ENCODE measurements around the gene GPHN. TPM values are rescaled to one million over a fixed set of nuclear protein-coding genes. Genes with fewer than 3 reads are reported as not detected.
A peak's percentile ranks its signal among the peaks of the same experiment; 100 is the strongest.

GPHN gene
- total and polyA plus RNA-seq, 11 donors: 15.2 to 37.1 (median 30.1) TPM

DNA sequence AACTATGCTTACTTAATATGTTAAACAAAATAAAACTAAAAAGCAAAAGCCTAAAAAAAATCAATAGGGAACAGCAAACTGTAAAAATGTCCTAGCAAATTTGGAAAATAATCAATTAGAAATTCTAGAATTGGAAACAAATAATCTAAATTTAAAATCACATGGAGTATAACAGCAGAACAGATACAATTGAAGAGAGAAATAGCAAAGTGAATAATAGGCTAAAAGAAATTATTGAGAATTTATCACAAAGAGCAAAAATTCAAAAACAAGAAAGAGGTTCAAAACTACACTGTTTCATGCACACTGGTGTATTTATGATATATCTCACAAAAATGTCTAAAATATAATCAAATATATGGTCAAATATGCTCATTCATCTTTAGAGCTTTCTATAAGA, 231.9 kb downstream of the GPHN start:
- ATAC-seq (no peak), DNase-seq (no peak)
- Histone ChIP-seq H3K36me3 (no peaks in the 10 kb centered on the region), H3K4me1 (peaks cover 0 to 2% (median 0%) of the 10 kb centered on the region in 12 donors), H3K4me3 (no peak overlapping the region), H3K27ac (no peak overlapping the region), H3K9me3 (peaks cover 0 to 19% (median 2%) of the 10 kb centered on the region in 12 donors), H3K27me3 (no peaks in the 10 kb centered on the region)
- intact Hi-C loops (cut with DNase I): loop anchor here in 4 of 10 donors (10.0 kb wide), 3 partner anchors 115 to 245 kb away; partner anchors contain the start of gene GPHN (in 2 of the 4)
- no peak for TF ChIP-seq POLR2A (IDR thresholded peaks at IDR 0.05)
- TF ChIP-seq, protein P1, sequence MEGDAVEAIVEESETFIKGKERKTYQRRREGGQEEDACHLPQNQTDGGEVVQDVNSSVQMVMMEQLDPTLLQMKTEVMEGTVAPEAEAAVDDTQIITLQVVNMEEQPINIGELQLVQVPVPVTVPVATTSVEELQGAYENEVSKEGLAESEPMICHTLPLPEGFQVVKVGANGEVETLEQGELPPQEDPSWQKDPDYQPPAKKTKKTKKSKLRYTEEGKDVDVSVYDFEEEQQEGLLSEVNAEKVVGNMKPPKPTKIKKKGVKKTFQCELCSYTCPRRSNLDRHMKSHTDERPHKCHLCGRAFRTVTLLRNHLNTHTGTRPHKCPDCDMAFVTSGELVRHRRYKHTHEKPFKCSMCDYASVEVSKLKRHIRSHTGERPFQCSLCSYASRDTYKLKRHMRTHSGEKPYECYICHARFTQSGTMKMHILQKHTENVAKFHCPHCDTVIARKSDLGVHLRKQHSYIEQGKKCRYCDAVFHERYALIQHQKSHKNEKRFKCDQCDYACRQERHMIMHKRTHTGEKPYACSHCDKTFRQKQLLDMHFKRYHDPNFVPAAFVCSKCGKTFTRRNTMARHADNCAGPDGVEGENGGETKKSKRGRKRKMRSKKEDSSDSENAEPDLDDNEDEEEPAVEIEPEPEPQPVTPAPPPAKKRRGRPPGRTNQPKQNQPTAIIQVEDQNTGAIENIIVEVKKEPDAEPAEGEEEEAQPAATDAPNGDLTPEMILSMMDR (IDR thresholded peaks at IDR 0.05): no peak

DNA sequence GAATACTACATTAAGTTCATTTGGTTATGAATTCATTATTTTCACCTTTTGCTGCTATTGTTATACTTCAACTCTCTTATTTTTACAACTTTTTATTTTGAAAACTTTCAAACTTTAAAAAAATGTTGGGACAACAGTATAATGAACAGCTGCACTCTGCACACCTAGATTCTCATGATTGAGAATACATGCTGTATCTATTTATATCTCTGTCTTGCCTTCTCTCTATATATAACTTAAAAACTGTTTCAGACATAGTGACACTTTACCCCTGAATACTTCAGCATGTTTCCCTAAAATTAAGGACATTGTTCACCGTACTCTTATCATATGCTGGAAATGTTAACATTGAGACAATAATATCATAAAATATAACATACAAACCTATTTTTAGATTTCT, 237.1 kb downstream of the GPHN start:
- intact Hi-C loops (cut with DNase I): loop anchor here in 4 of 10 donors (5.0 to 10.0 kb wide), 6 partner anchors 120 to 343 kb away; partner anchors contain the start of gene GPHN (in 2 of the 4)
- DNase-seq (no peak), ATAC-seq (peak in 2 of 4 donors; percentile 47 to 57)
- 46 to 55% (median 52%) methylated on average over 1 of the region's 1 CpG for WGBS, 4 donors
- Histone ChIP-seq H3K27ac (no peak overlapping the region), H3K27me3 (no peaks in the 10 kb centered on the region), H3K4me1 (peaks cover 0 to 23% (median 3%) of the 10 kb centered on the region in 12 donors), H3K36me3 (no peaks in the 10 kb centered on the region), H3K9me3 (peaks cover 0 to 4% (median 0%) of the 10 kb centered on the region in 12 donors), H3K4me3 (no peak overlapping the region)
- no peak for TF ChIP-seq POLR2A (IDR thresholded peaks at IDR 0.05)
- TF ChIP-seq, protein P1 (IDR thresholded peaks at IDR 0.05): no peak

DNA sequence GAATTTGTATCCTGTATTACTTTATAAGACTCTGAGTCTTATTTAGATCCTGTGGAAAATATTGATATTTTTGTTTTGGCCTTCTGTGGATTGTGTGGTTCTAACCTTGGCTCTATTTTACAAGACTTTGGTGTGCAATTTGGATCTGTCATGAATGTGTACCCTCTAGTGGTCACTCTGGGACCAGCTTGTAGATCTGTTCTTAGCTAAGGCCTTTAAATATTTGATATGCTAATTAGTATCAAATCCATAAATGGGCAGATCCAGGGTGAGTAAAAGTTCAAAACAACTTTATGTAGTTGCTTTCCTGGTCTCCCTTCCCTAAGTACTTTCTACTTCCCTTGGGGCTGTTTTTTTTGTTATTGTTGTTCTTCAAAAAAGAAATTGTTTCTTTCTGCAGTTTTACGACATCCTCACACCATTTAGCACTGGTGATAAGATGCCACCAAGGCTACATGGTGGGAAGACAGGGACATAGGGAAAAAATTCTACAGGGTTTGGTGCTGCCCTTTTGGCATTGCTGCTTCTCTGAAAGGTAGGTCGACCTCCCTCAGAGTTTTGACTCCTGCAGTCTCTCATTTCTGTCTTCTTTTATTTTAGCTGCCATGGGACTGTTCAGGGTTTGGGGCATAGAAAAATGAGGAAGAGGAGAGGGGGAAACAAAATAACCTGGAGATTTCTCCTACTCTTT, 238.5 kb downstream of the GPHN start:
- H3K27ac ChIP-seq: no peak overlapping the region
- intact Hi-C loops (cut with DNase I): loop anchor here in 4 of 10 donors (5.0 to 10.0 kb wide), 6 partner anchors 122 to 344 kb away; partner anchors contain the start of gene GPHN (in 2 of the 4)
- H3K4me3 ChIP-seq: no peak overlapping the region
- H3K9me3 ChIP-seq: no peaks in the 10 kb centered on the region
- ATAC-seq (peak in 3 of 4 donors; percentile 41 to 74 (median 48)), DNase-seq (no peak)
- no peaks in the 10 kb centered on the region for H3K27me3 ChIP-seq
- TF ChIP-seq POLR2A (IDR thresholded peaks at IDR 0.05): no peak
- TF ChIP-seq, protein P1 (IDR thresholded peaks at IDR 0.05): peak; percentile 40 to 66 (median 52)
- no peaks in the 10 kb centered on the region for H3K36me3 ChIP-seq
- WGBS, 4 donors: 62 to 79% (median 73%) methylated on average over 2 of the region's 2 CpGs
- peaks cover 0 to 23% (median 3%) of the 10 kb centered on the region in 12 donors for H3K4me1 ChIP-seq

DNA sequence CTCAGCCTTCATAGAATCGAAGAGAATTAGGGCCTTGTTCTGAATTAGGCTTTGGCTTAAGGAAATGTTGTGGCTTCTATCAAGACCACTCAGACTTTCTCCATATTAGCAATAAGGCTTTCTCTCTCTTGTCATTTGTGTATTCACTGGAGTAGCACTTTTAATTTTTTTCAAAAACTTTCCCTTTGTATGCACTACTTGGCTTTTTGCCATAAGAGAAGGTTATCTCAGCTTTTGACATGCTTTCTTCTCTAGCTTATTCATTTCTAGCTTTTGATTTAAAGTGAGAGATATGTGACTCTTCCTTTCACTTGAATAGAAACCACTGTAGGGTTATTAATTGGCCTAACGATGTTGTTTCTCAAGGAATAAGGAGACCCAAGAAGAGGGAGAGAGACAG, 244.2 kb downstream of the GPHN start:
- Histone ChIP-seq H3K36me3 (no peaks in the 10 kb centered on the region), H3K9me3 (no peaks in the 10 kb centered on the region), H3K27ac (no peak overlapping the region), H3K4me1 (peaks cover 0 to 6% (median 0%) of the 10 kb centered on the region in 12 donors), H3K27me3 (no peaks in the 10 kb centered on the region), H3K4me3 (no peak overlapping the region)
- intact Hi-C loops (cut with DNase I): loop anchor here in 1 of 10 donors (10.0 kb wide), 1 partner anchor 513 kb away; no protein-coding TSS in a partner anchor
- WGBS, 4 donors: 83 to 89% (median 83%) methylated on average over 2 of the region's 2 CpGs
- ATAC-seq: no peak
- TF ChIP-seq POLR2A (IDR thresholded peaks at IDR 0.05): no peak
- TF ChIP-seq, protein P1 (IDR thresholded peaks at IDR 0.05): no peak
- DNase-seq: no peak

All from heart left ventricle (tissue), 16 donors.